HG03521 (cell line): ENCODE results near the gene SRSF9.

ENCODE experiments used
- ATAC-seq: cut with Tn5 transposase; IDR thresholded peaks from one replicate; pipeline ENCODE4 v1.9.1; 2021; ENCODE audit warnings: mild to moderate bottlenecking, moderate library complexity; ENCODE audit not compliant: unreplicated experiment

SRSF9 gene

GRCh38 chr12:120483621-120484020 is 14.1 kb upstream of the SRSF9 start:
- ATAC-seq: no peak

GRCh38 chr12:120481022-120481767 is 11.6 kb upstream of the SRSF9 start:
- no peak for ATAC-seq

- no peak for ATAC-seq
Observed at GRCh38 chr12:120480211-120480610, 10.7 kb upstream of the SRSF9 start.

GRCh38 chr12:120479458-120479857 is 9.9 kb upstream of the SRSF9 start:
- ATAC-seq: no peak

- no peak for ATAC-seq
Observed at GRCh38 chr12:120475643-120476042, 6.1 kb upstream of the SRSF9 start.

- no peak for ATAC-seq
Observed at GRCh38 chr12:120474616-120474960, 5.0 kb upstream of the SRSF9 start.

GRCh38 chr12:120473807-120474615 is 4.5 kb upstream of the SRSF9 start:
- no peak for ATAC-seq

- no peak for ATAC-seq
Observed at GRCh38 chr12:120472521-120472920, 3.0 kb upstream of the SRSF9 start.

GRCh38 chr12:120470150-120470784 is 719 bp upstream of the SRSF9 start:
- peak; percentile 14 for ATAC-seq

- ATAC-seq: peak; percentile 21
Observed at GRCh38 chr12:120468821-120469449, 613 bp downstream of the SRSF9 start.

- no peak for ATAC-seq
Observed at GRCh38 chr12:120468325-120468820, 1.2 kb downstream of the SRSF9 start.

- ATAC-seq: no peak
Observed at GRCh38 chr12:120467439-120467838, 2.1 kb downstream of the SRSF9 start.

- ATAC-seq: no peak
Observed at GRCh38 chr12:120466560-120467315, 2.8 kb downstream of the SRSF9 start.

GRCh38 chr12:120465756-120466155 is 3.8 kb downstream of the SRSF9 start:
- no peak for ATAC-seq

GRCh38 chr12:120463712-120464111 is 5.8 kb downstream of the SRSF9 start:
- ATAC-seq: no peak

- ATAC-seq: no peak
Observed at GRCh38 chr12:120462099-120462640, 7.4 kb downstream of the SRSF9 start.

- no peak for ATAC-seq
Observed at GRCh38 chr12:120460157-120460556, 9.4 kb downstream of the SRSF9 start.

- no peak for ATAC-seq
Observed at GRCh38 chr12:120457133-120457532, 12.4 kb downstream of the SRSF9 start.

- no peak for ATAC-seq
Observed at GRCh38 chr12:120455302-120455701, 14.2 kb downstream of the SRSF9 start.

- ATAC-seq: no peak
Observed at GRCh38 chr12:120453977-120454376, 15.6 kb downstream of the SRSF9 start.
